ENCODE results near the gene TAF11L4.

GRCh38 chr5:17497446-17497845, 24.2 kb upstream of the TAF11L4 start:
- TF ChIP-seq CTCF (IDR thresholded peaks at IDR 0.05), result no peak
- no peak for TF ChIP-seq POLR2A (IDR thresholded peaks at IDR 0.05)

All from esophagus squamous epithelium (tissue), 4 donors.